Measurements from ENCODE around the gene GLT8D1. TPM values are rescaled to one million over a fixed set of nuclear protein-coding genes. Genes with fewer than 3 reads are reported as not detected.
A peak's percentile ranks its signal among the peaks of the same experiment; 100 is the strongest.

Gene GLT8D1, protein sequence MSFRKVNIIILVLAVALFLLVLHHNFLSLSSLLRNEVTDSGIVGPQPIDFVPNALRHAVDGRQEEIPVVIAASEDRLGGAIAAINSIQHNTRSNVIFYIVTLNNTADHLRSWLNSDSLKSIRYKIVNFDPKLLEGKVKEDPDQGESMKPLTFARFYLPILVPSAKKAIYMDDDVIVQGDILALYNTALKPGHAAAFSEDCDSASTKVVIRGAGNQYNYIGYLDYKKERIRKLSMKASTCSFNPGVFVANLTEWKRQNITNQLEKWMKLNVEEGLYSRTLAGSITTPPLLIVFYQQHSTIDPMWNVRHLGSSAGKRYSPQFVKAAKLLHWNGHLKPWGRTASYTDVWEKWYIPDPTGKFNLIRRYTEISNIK
- total RNA-seq: 10 to 100 TPM; 54.4 to 72.2 TPM
- 85.9 TPM for polyA plus RNA-seq (2013, experiment 1 of 2)
- polyA plus RNA-seq (2013, experiment 2 of 2): 84.4 TPM
- long read RNA-seq, experiment 1, transcript GLT8D1-213 (10 exons, 1,577 nt): minor isoform, 6 of 31 reads
- long read RNA-seq, experiment 1, transcript GLT8D1-201 (10 exons, 1,849 nt): major isoform, 8 of 31 reads
- long read RNA-seq, experiment 1, partial matches to known transcripts: 7 of 31 reads
- long read RNA-seq, experiment 1, other reads (novel, unspliced or antisense): 10 of 31 reads
- long read RNA-seq, experiment 2, transcript GLT8D1-201 (10 exons, 1,849 nt): major isoform, 34 of 75 reads
- long read RNA-seq, experiment 2, partial matches to known transcripts: 8 of 75 reads
- long read RNA-seq, experiment 2, other reads (novel, unspliced or antisense): 32 of 75 reads
- long read RNA-seq, experiment 3, transcript GLT8D1-201 (10 exons, 1,849 nt): major isoform, 40 of 130 reads
- long read RNA-seq, experiment 3, partial matches to known transcripts: 11 of 130 reads
- long read RNA-seq, experiment 3, other reads (novel, unspliced or antisense): 76 of 130 reads
- long read RNA-seq, experiment 4, transcript GLT8D1-201 (10 exons, 1,849 nt): major isoform, 9 of 98 reads
- long read RNA-seq, experiment 4, partial matches to known transcripts: 49 of 98 reads
- long read RNA-seq, experiment 4, other reads (novel, unspliced or antisense): 38 of 98 reads

- peak; percentile 93 for DNase-seq
Measured at GRCh38 chr3:52705688-52706686, at the start of gene GLT8D1, which contains the start of gene SPCS1. Gene GLT8D1 (minus strand): TSS chr3:52705791. CDS start chr3:52700460, 5,331 bp downstream. Gene SPCS1 (plus strand): TSS chr3:52706106. CDS start chr3:52706247, 141 bp downstream.

GRCh38 chr3:52754373-52754772 is 48.8 kb upstream of the GLT8D1 start:
- Histone ChIP-seq H3K27me3 (ENCODE audit: control insufficient read depth, insufficient read depth, low read length, poor library complexity, severe bottlenecking) (no peaks in the 10 kb centered on the region), H3K27ac (ENCODE audit: low read depth, low read length) (no peak overlapping the region), H3K36me3 (ENCODE audit: control insufficient read depth, insufficient read depth, low read length) (peaks cover 64% of the 10 kb centered on the region), H3K4me3 (ENCODE audit: low read length) (no peak overlapping the region), H3K9ac (ENCODE audit: extremely low read depth, low read length, poor library complexity, severe bottlenecking) (no peak overlapping the region), H3K9me3 (ENCODE audit: control insufficient read depth, low read length) (no peaks in the 10 kb centered on the region), H3K4me1 (ENCODE audit: control insufficient read depth, insufficient read depth, low read length) (no peaks in the 10 kb centered on the region)
- no peaks in the 10 kb centered on the region for H3K4me1 Mint-ChIP-seq
- TF ChIP-seq, protein P1, sequence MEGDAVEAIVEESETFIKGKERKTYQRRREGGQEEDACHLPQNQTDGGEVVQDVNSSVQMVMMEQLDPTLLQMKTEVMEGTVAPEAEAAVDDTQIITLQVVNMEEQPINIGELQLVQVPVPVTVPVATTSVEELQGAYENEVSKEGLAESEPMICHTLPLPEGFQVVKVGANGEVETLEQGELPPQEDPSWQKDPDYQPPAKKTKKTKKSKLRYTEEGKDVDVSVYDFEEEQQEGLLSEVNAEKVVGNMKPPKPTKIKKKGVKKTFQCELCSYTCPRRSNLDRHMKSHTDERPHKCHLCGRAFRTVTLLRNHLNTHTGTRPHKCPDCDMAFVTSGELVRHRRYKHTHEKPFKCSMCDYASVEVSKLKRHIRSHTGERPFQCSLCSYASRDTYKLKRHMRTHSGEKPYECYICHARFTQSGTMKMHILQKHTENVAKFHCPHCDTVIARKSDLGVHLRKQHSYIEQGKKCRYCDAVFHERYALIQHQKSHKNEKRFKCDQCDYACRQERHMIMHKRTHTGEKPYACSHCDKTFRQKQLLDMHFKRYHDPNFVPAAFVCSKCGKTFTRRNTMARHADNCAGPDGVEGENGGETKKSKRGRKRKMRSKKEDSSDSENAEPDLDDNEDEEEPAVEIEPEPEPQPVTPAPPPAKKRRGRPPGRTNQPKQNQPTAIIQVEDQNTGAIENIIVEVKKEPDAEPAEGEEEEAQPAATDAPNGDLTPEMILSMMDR (conservative IDR thresholded peaks at IDR 0.05): no peak
- H3K4me3 Mint-ChIP-seq: no peak overlapping the region
- 93 to 95% methylated on average over 4 of the region's 4 CpGs for WGBS, 2 experiments (ENCODE audit: insufficient coverage in 1 of 2, insufficient read length in 1 of 2)
- H3K9me3 Mint-ChIP-seq: no peaks in the 10 kb centered on the region
- no peak overlapping the region for H3K27ac Mint-ChIP-seq
- DNase-seq: no peak
- no peaks in the 10 kb centered on the region for H3K27me3 Mint-ChIP-seq (ENCODE audit: insufficient read depth)
- H3K36me3 Mint-ChIP-seq (ENCODE audit: low read depth): peaks cover 68% of the 10 kb centered on the region

More at GRCh38 chr3:52705688-52706686, at the start of gene GLT8D1, which contains the start of gene SPCS1:
- peak within 1 kb of the TSS; percentile 96 for H3K4me3 Mint-ChIP-seq
- Histone ChIP-seq H3K9me3 (ENCODE audit: control insufficient read depth, low read length) (no peaks in the 10 kb centered on the region), H3K4me1 (ENCODE audit: control insufficient read depth, insufficient read depth, low read length) (no peaks in the 10 kb centered on the region), H3K27me3 (ENCODE audit: control insufficient read depth, insufficient read depth, low read length, poor library complexity, severe bottlenecking) (no peaks in the 10 kb centered on the region), H3K9ac (ENCODE audit: extremely low read depth, low read length, poor library complexity, severe bottlenecking) (peak within 1 kb of the TSS; percentile 79), H3K4me3 (ENCODE audit: low read length) (peak within 1 kb of the TSS; percentile 100), H3K36me3 (ENCODE audit: control insufficient read depth, insufficient read depth, low read length) (peaks cover 24% of the 10 kb centered on the region), H3K27ac (ENCODE audit: low read depth, low read length) (peak within 1 kb of the TSS; percentile 69)
- H3K36me3 Mint-ChIP-seq (ENCODE audit: low read depth): peaks cover 17% of the 10 kb centered on the region
- WGBS, 2 experiments (ENCODE audit: insufficient coverage in 1 of 2, insufficient read length in 1 of 2): 0% methylated on average over 31 to 94 of the region's 94 CpGs
- peak within 1 kb of the TSS; percentile 94 for H3K27ac Mint-ChIP-seq
- TF ChIP-seq, protein P1 (conservative IDR thresholded peaks at IDR 0.05): no peak
- no peaks in the 10 kb centered on the region for H3K27me3 Mint-ChIP-seq (ENCODE audit: insufficient read depth)
- peaks cover 7% of the 10 kb centered on the region for H3K4me1 Mint-ChIP-seq
- no peaks in the 10 kb centered on the region for H3K9me3 Mint-ChIP-seq
